HG03432 (cell line): ENCODE measurements around the gene HERPUD1.
"Not testable (repeated sequence)": the region's sequence is repeated elsewhere in the genome, so short reads cannot be mapped to it uniquely, and the experiment has no call there.

Experiments
- ATAC-seq: cut with Tn5 transposase; IDR thresholded peaks from one replicate; pipeline ENCODE4 v1.9.1; 2021; ENCODE audit warnings: mild to moderate bottlenecking, moderate library complexity; ENCODE audit not compliant: unreplicated experiment

HERPUD1 gene

GRCh38 chr16:56977823-56978430 is 46.0 kb downstream of the HERPUD1 start:
- no peak for ATAC-seq

- no peak for ATAC-seq
Measured at GRCh38 chr16:56980201-56980535, 48.2 kb downstream of the HERPUD1 start.

- ATAC-seq: peak; percentile 58
Measured at GRCh38 chr16:56980792-56981724, 49.1 kb downstream of the HERPUD1 start.

- no peak for ATAC-seq
Measured at GRCh38 chr16:56981729-56982271, 49.9 kb downstream of the HERPUD1 start.

- no peak for ATAC-seq
Measured at GRCh38 chr16:56982695-56983094, 50.8 kb downstream of the HERPUD1 start.

- no peak for ATAC-seq
Measured at GRCh38 chr16:56983211-56983751, 51.3 kb downstream of the HERPUD1 start.

- ATAC-seq: no peak
Measured at GRCh38 chr16:56984639-56985038, 52.7 kb downstream of the HERPUD1 start.

GRCh38 chr16:56985288-56985961 is 53.5 kb downstream of the HERPUD1 start:
- ATAC-seq: no peak

GRCh38 chr16:56985962-56986360 is 54.0 kb downstream of the HERPUD1 start:
- no peak for ATAC-seq

GRCh38 chr16:56986361-56986760 is 54.4 kb downstream of the HERPUD1 start:
- no peak for ATAC-seq

- ATAC-seq: not testable (repeated sequence)
Measured at GRCh38 chr16:56986908-56987307, 55.0 kb downstream of the HERPUD1 start.

- ATAC-seq: no peak
Measured at GRCh38 chr16:56987692-56988091, 55.8 kb downstream of the HERPUD1 start.

GRCh38 chr16:56988161-56988947 is 56.4 kb downstream of the HERPUD1 start:
- ATAC-seq: no peak

GRCh38 chr16:56988948-56989945 is 57.3 kb downstream of the HERPUD1 start, which contains the start of gene NLRC5:
TSS of gene NLRC5 (plus strand) at chr16:56989557. CDS start at chr16:57020713, 31,156 bp downstream.
- peak; percentile 84 for ATAC-seq

- no peak for ATAC-seq
Measured at GRCh38 chr16:56989988-56990387, 58.0 kb downstream of the HERPUD1 start.

- ATAC-seq: no peak
Measured at GRCh38 chr16:56990407-56991286, 58.7 kb downstream of the HERPUD1 start.

GRCh38 chr16:56992431-56992830 is 60.5 kb downstream of the HERPUD1 start:
- ATAC-seq: not testable (repeated sequence)

GRCh38 chr16:56993204-56993603 is 61.3 kb downstream of the HERPUD1 start:
- no peak for ATAC-seq
